ENCODE measurements around the gene PHYKPL. TPM values are rescaled to one million over a fixed set of nuclear protein-coding genes. Genes with fewer than 3 reads are reported as not detected.
A peak's percentile ranks its signal among the peaks of the same experiment; 100 is the strongest.
"Not testable (repeated sequence)": the region's sequence is repeated elsewhere in the genome, so short reads cannot be mapped to it uniquely, and the experiment has no call there.

Gene PHYKPL
- total and polyA plus RNA-seq, 7 donors = 26.0 to 121 (median 47.6) TPM

DNA sequence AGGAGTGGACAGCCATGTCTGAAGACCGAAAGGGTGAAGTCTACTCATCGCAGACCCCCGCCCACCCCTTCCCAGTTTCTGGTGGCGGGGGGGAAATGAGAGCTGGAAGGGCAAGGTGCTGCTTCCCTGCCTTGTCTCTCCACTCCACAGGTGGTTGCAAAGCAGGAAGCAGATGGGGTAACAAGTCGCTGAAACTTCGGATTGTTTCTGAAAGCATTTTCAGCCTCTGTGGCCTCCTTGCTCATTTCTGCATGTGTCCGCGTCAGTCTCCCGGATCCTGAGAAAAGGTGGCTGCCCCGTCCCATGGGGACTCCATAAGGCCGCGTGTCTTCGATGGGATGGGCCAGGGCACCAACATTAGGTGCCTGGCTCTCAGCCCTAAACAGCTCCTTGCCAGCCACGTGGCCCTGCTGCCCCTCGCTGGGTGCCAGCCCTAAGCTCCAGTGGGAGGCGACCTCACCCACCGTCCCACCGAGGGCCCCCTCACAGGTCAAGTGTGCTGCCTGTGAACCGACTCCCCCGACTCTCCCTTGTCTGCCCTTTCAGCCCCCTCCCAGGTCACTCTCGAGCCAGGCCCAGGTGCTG is 971 bp downstream of the PHYKPL start:
- TF ChIP-seq POLR2A (IDR thresholded peaks at IDR 0.05) (no peak), EP300 (IDR thresholded peaks at IDR 0.05) (no peak), POLR2AphosphoS5 (IDR thresholded peaks at IDR 0.05) (no peak)
- TF ChIP-seq, protein P1, sequence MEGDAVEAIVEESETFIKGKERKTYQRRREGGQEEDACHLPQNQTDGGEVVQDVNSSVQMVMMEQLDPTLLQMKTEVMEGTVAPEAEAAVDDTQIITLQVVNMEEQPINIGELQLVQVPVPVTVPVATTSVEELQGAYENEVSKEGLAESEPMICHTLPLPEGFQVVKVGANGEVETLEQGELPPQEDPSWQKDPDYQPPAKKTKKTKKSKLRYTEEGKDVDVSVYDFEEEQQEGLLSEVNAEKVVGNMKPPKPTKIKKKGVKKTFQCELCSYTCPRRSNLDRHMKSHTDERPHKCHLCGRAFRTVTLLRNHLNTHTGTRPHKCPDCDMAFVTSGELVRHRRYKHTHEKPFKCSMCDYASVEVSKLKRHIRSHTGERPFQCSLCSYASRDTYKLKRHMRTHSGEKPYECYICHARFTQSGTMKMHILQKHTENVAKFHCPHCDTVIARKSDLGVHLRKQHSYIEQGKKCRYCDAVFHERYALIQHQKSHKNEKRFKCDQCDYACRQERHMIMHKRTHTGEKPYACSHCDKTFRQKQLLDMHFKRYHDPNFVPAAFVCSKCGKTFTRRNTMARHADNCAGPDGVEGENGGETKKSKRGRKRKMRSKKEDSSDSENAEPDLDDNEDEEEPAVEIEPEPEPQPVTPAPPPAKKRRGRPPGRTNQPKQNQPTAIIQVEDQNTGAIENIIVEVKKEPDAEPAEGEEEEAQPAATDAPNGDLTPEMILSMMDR (IDR thresholded peaks at IDR 0.05) = no peak
- Histone ChIP-seq H3K27ac (peak overlapping the region; percentile 87 to 97 (median 96)), H3K4me3 (peak overlapping the region; percentile 65 to 92 (median 80)), H3K27me3 (no peaks in the 10 kb centered on the region), H3K4me1 (peaks cover 0 to 29% (median 27%) of the 10 kb centered on the region in 4 donors), H3K9me3 (no peaks in the 10 kb centered on the region), H3K36me3 (peaks cover 0 to 40% (median 8%) of the 10 kb centered on the region in 4 donors)
- WGBS, 2 donors = 7 to 25% methylated on average over 21 of the region's 21 CpGs
- DNase-seq = no peak
- intact Hi-C loops (cut with DNase I) = loop anchor here (2.0 kb wide), 3 partner anchors 27 to 395 kb away; partner anchors contain the start of genes CLK4, COL23A1 and HNRNPAB

DNA sequence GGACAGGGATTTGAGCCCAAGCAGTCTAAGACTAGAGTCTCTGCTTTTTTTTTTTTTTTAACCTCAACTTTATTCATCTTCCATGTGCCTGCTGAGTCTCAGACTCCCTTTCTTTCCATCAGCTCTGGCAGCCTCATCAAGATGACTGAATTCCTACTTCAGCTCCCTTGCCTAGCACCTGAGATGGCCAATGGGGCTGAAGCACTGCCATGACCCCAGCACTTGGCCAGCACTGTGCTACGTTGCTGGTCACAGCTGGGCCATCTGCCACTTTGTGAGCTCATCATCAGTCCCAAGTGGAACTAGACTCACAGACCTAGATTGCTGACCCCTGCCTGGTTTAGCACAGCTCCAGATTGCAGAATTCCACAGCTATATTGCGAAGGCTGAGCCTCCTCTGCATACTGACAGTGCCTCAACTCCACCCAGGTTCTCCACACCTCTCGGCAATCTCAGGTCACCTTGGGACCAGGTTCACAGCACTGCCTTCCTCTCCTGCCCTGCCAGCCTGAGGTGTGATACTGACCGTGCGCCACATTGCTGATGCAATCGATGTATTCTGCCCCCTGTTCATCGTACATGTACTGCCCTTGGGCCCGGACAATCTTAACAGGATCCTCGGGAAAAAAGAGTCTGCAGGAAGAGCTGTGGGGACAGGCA is 1.6 kb downstream of the PHYKPL start:
- H3K9me3 ChIP-seq = no peaks in the 10 kb centered on the region
- no peak for DNase-seq
- intact Hi-C loops (cut with DNase I) = no loop called here
- no peaks in the 10 kb centered on the region for H3K27me3 ChIP-seq
- H3K4me1 ChIP-seq = peaks cover 0 to 29% (median 27%) of the 10 kb centered on the region in 4 donors
- H3K4me3 ChIP-seq = peak overlapping the region; percentile 65 to 92 (median 80)
- TF ChIP-seq POLR2AphosphoS5 (IDR thresholded peaks at IDR 0.05) (no peak), POLR2A (IDR thresholded peaks at IDR 0.05) (no peak), EP300 (IDR thresholded peaks at IDR 0.05) (no peak)
- TF ChIP-seq, protein P1 (IDR thresholded peaks at IDR 0.05) = no peak
- WGBS, 2 donors = 35 to 69% methylated on average over 9 of the region's 9 CpGs
- peak overlapping the region in 2 of 4 donors; percentile 87 to 97 for H3K27ac ChIP-seq
- H3K36me3 ChIP-seq = peaks cover 0 to 45% (median 8%) of the 10 kb centered on the region in 4 donors

DNA sequence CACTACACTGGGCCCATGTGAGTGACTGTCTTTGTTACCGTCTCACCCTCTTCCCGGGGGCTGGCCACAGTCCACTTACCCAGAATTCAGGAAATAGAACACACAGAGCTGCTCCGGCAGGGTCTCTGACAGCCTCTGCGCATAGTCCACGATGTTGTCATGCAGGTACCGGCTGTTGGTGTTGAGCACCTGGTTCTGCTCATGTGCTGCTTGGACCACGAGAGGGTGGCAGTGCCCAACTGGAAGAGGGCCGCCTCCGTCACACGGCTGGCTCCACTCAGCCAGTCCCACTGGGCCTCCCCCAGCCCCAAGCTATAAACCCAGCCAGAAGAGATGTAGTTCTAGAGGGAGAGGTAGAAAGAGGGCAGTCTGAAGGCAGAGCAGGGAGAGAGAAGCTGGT is 2.7 kb downstream of the PHYKPL start:
- TF ChIP-seq POLR2AphosphoS5 (IDR thresholded peaks at IDR 0.05) (no peak), EP300 (IDR thresholded peaks at IDR 0.05) (no peak), POLR2A (IDR thresholded peaks at IDR 0.05) (no peak)
- TF ChIP-seq, protein P1 (IDR thresholded peaks at IDR 0.05) = no peak
- H3K27ac ChIP-seq = no peak overlapping the region
- no peak for DNase-seq
- no peaks in the 10 kb centered on the region for H3K9me3 ChIP-seq
- H3K36me3 ChIP-seq = peaks cover 0 to 54% (median 8%) of the 10 kb centered on the region in 4 donors
- H3K4me3 ChIP-seq = no peak overlapping the region
- peaks cover 0 to 29% (median 27%) of the 10 kb centered on the region in 4 donors for H3K4me1 ChIP-seq
- H3K27me3 ChIP-seq = no peaks in the 10 kb centered on the region
- 92 to 96% methylated on average over 10 of the region's 10 CpGs for WGBS, 2 donors
- intact Hi-C loops (cut with DNase I) = no loop called here

DNA sequence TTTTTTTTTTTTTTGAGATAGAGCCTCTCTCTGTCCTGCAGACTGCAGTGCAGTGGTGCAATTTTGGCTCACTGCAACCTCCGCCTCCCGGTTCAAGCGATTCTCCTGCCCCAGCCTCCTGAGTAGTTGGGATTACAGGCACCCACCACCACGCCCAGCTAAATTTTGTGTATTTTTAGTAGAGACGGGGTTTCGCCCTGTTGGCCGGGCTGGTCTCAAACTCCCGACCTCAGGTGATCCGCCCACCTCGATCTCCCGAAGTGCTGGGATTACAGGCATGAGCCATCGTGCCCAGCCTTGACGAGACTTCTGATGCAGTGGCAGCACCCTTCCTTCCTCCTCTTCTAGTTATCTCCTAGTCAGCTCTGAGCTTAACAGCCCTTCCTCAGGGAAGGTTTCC is 3.5 kb downstream of the PHYKPL start:
- H3K9me3 ChIP-seq; H3K27me3 ChIP-seq; DNase-seq; H3K27ac ChIP-seq; H3K4me3 ChIP-seq; intact Hi-C loops (cut with DNase I): not testable (repeated sequence)
- Histone ChIP-seq H3K4me1 (peaks cover 0 to 29% (median 27%) of the 10 kb centered on the region in 4 donors), H3K36me3 (peaks cover 0 to 60% (median 11%) of the 10 kb centered on the region in 4 donors)
- WGBS, 2 donors = 92 to 95% methylated on average over 13 of the region's 13 CpGs

DNA sequence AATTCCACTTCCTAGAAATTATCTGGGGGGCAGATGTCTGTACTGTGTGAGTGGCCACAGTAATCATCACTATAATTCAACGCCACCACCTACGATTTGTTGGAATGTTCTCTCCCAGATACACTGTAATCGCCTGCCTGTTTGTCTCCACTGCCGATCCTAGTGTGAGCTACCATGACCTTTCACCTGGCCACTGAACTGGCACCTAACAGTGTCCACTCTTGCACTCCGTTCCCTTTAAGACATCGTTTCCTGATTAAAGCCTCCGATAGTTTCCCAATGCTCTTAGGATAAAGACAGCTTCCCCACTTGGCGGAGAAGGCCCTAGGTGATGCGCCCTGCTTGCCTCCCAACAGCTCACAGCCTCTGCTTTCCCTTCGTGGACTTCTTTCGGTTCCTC is 4.0 kb downstream of the PHYKPL start:
- intact Hi-C loops (cut with DNase I) = no loop called here
- WGBS, 2 donors = 95% methylated on average over 11 of the region's 11 CpGs
- H3K4me1 ChIP-seq = peaks cover 0 to 29% (median 27%) of the 10 kb centered on the region in 4 donors

More for the DNA sequence above, 4.0 kb downstream of the PHYKPL start:
- Histone ChIP-seq H3K27me3 (no peaks in the 10 kb centered on the region), H3K36me3 (peaks cover 0 to 61% (median 11%) of the 10 kb centered on the region in 4 donors), H3K9me3 (no peaks in the 10 kb centered on the region), H3K27ac (no peak overlapping the region), H3K4me3 (no peak overlapping the region)
- TF ChIP-seq POLR2A (IDR thresholded peaks at IDR 0.05) (no peak), EP300 (IDR thresholded peaks at IDR 0.05) (no peak), POLR2AphosphoS5 (IDR thresholded peaks at IDR 0.05) (no peak)
- TF ChIP-seq, protein P1 (IDR thresholded peaks at IDR 0.05) = no peak
- no peak for DNase-seq
